K562 (cell line): ENCODE results near the gene SMOC2. TPM values are rescaled to one million over a fixed set of nuclear protein-coding genes. Genes with fewer than 3 reads are reported as not detected.

Source experiments
- ATAC-seq: fragments of 200-7000 bp; cut with Tn5 transposase; 3 replicates; pipeline ENCODE4 v1.9.1; 2020; ENCODE audit warnings: moderate library complexity
- BruUV-seq: library from RNA; stranded (reverse); fragments of 400-500 nt; replicated peaks from 2 replicates; lab custom pipeline; 2021; lab: Mats Ljungman, UMichigan
- CTCF ChIA-PET: fragments of 300-600 bp; formaldehyde crosslinking; extraction: SDS; loops from one replicate; lab custom pipeline; 2021; ENCODE audit warnings: low intra/inter-chr PET ratio; lab: Yijun Ruan, JAX
- POLR2A ChIA-PET: fragments of 300-600, 350-650 bp; sonication (Branson Sonifier 250); formaldehyde crosslinking; extraction: SDS; loops from one replicate; lab custom pipeline; 2021; ENCODE audit warnings: antibody characterized with exemption, inconsistent platforms; lab: Yijun Ruan, JAX
- DNase-seq, 4 experiments: peaks; one replicate each; pipeline versions ENCODE4 v3.0.0 to v3.0.0-alpha.2; 2011 to 2018; ENCODE audit warnings: low spot score in 3 of 4, mixed read lengths in 3 of 4; ENCODE audit errors: extremely low read depth in 1 of 4
- FAIRE-seq: peaks from 2 replicates; lab custom pipeline; 2011; peaks lifted over from hg19 to GRCh38; lab: Jason Lieb, UNC
- H2AFZ ChIP-seq: 2 replicates; pipeline ENCODE4 v1.6.0; 2011; ENCODE audit warnings: low read depth, low read length, control low read depth, inconsistent platforms
- H3K27ac ChIP-seq: fragments of 200-600 bp; 3 replicates; pipeline ENCODE4 v1.8.0; 2011; ENCODE audit warnings: low read depth, mild to moderate bottlenecking, control low read depth, inconsistent platforms, low read length, moderate library complexity, mixed read lengths; ENCODE audit errors: extremely low read depth
- H3K27me3 ChIP-seq, 2 experiments: fragments of 300-600 bp in 1 of 2; 2 replicates in 1 of 2; 3 replicates in 1 of 2; pipeline versions ENCODE4 v1.6.0 to v1.8.0; 2011; ENCODE audit warnings: inconsistent platforms in 2 of 2, low read length in 2 of 2, mild to moderate bottlenecking in 1 of 2, mixed read lengths in 1 of 2, moderate library complexity in 1 of 2; ENCODE audit not compliant: control insufficient read depth in 2 of 2, insufficient read depth in 2 of 2
- H3K36me3 ChIP-seq: fragments of 300-600 bp; 3 replicates; pipeline ENCODE4 v1.8.0; 2011; ENCODE audit warnings: mild to moderate bottlenecking, low read length, inconsistent platforms; ENCODE audit not compliant: control insufficient read depth, insufficient read depth
- H3K4me1 ChIP-seq, 2 experiments: fragments of 200-600 bp in 1 of 2; replicated peaks in 1 of 2; 2 replicates in 1 of 2; 3 replicates in 1 of 2; pipeline versions ENCODE4 v1.5.1 to v1.8.0; 2011; ENCODE audit warnings: inconsistent platforms in 2 of 2, low read length in 2 of 2, mild to moderate bottlenecking in 1 of 2, mixed read lengths in 1 of 2, moderate library complexity in 1 of 2; ENCODE audit not compliant: control insufficient read depth in 2 of 2, insufficient read depth in 2 of 2
- H3K4me2 ChIP-seq: 2 replicates; pipeline ENCODE4 v1.6.1; 2011; ENCODE audit warnings: low read length, control low read depth, inconsistent platforms, mixed read lengths; ENCODE audit not compliant: insufficient read depth
- H3K4me3 ChIP-seq: fragments of 200-600 bp; sonication (generic), shearing (Covaris generic); 2 replicates; pipeline ENCODE4 v1.5.1; 2016; ENCODE audit warnings: control low read depth, inconsistent platforms
- H3K79me2 ChIP-seq: fragments of 200-600 bp; 3 replicates; pipeline ENCODE4 v1.8.0; 2011; ENCODE audit warnings: low read length, inconsistent platforms; ENCODE audit not compliant: control insufficient read depth, insufficient read depth
- H3K9ac ChIP-seq, 2 experiments: 2 replicates each; pipeline versions ENCODE4 v1.6.0 to v1.6.1; 2011; ENCODE audit warnings: low read depth in 2 of 2, low read length in 2 of 2, control low read depth in 1 of 2, inconsistent platforms in 1 of 2, mild to moderate bottlenecking in 1 of 2, mixed read lengths in 1 of 2; ENCODE audit not compliant: insufficient read depth in 1 of 2
- H3K9me1 ChIP-seq: one replicate; pipeline ENCODE4 v1.6.0; 2011; ENCODE audit warnings: inconsistent platforms, mild to moderate bottlenecking, low read length, moderate library complexity; ENCODE audit not compliant: control insufficient read depth, insufficient read depth
- H3K9me3 ChIP-seq: replicated peaks from 2 replicates; pipeline ENCODE4 v1.5.1; 2011; ENCODE audit warnings: low read depth, low read length, inconsistent platforms; ENCODE audit not compliant: control insufficient read depth, insufficient read depth
- H4K20me1 ChIP-seq: replicated peaks from 2 replicates; pipeline ENCODE4 v1.6.1; 2011; ENCODE audit warnings: low read length, inconsistent platforms, mixed read lengths; ENCODE audit not compliant: control insufficient read depth, insufficient read depth
- CHCHD3 ChIP-seq: fragments of 250-450 bp; sonication (Bioruptor Pico); IDR thresholded peaks from 2 replicates; pipeline ENCODE4 v2.1.2; 2022; ENCODE audit warnings: mild to moderate bottlenecking
- MYNN ChIP-seq, 2 experiments: sonication (generic); formaldehyde crosslinking in 1 of 2; IDR thresholded peaks; 2 replicates each; pipeline versions ENCODE4 v1.5.0 to v1.6.1; 2016 to 2020; ENCODE audit warnings: antibody characterized with exemption in 1 of 2, missing genetic modification reagents in 1 of 2
- NBN ChIP-seq: fragments of 450-650 bp; IDR thresholded peaks from 2 replicates; pipeline ENCODE4 v1.6.1; 2016; ENCODE audit warnings: low read depth, mild to moderate bottlenecking
- NCOA6 ChIP-seq: fragments of 450-650 bp; IDR thresholded peaks from 2 replicates; pipeline ENCODE4 v1.6.1; 2017; ENCODE audit warnings: mild to moderate bottlenecking
- NFYB ChIP-seq: IDR thresholded peaks from 2 replicates; pipeline ENCODE4 v1.6.1; 2011; ENCODE audit warnings: mild to moderate bottlenecking, moderate library complexity; ENCODE audit not compliant: insufficient read length; ENCODE audit errors: extremely low read depth
- SIX5 ChIP-seq, 2 experiments: IDR thresholded peaks; 2 replicates each; pipeline ENCODE4 v1.6.1; 2011; ENCODE audit warnings: low read length in 2 of 2, borderline replicate concordance in 1 of 2, low read depth in 1 of 2, mild to moderate bottlenecking in 1 of 2, moderate library complexity in 1 of 2; ENCODE audit not compliant: insufficient read depth in 1 of 2
- SRSF1 ChIP-seq: fragments of 200-400 bp; formaldehyde crosslinking; IDR thresholded peaks from 2 replicates; pipeline ENCODE4 v1.6.1; 2017; ENCODE audit warnings: mild to moderate bottlenecking, low read depth, low read length, moderate library complexity
- TGIF2 ChIP-seq: sonication (generic); formaldehyde crosslinking; IDR thresholded peaks from 2 replicates; pipeline ENCODE4 v1.8.1; 2022; ENCODE audit warnings: mild to moderate bottlenecking, missing genetic modification reagents, moderate library complexity
- ZC3H11A ChIP-seq: IDR thresholded peaks from 2 replicates; pipeline ENCODE4 v1.6.1; 2012; ENCODE audit warnings: low read depth, low read length, improper control_type of control experiment
- ZNF134 ChIP-seq: fragments of 250-450 bp; sonication (Bioruptor Pico); conservative IDR thresholded peaks from 2 replicates; pipeline ENCODE4 v1.4.0; 2020
- ZNF175 ChIP-seq: fragments of 200-800 bp; sonication (Bioruptor generic); IDR thresholded peaks from 2 replicates; pipeline ENCODE4 v1.6.1; 2016; ENCODE audit warnings: low read depth, mild to moderate bottlenecking, missing genetic modification characterization, missing compliant biosample characterization
- ZNF239 ChIP-seq: fragments of 250-450 bp; sonication (Bioruptor Pico); IDR thresholded peaks from 2 replicates; pipeline ENCODE4 v1.4.0; 2020; ENCODE audit warnings: mild to moderate bottlenecking
- ZNF354B ChIP-seq: fragments of 250-450 bp; sonication (Bioruptor Pico); IDR thresholded peaks from 2 replicates; pipeline ENCODE4 v1.4.0; 2020
- ZNF644 ChIP-seq: fragments of 200-800 bp; sonication (Bioruptor generic); IDR thresholded peaks from 2 replicates; pipeline ENCODE4 v1.6.1; 2016; ENCODE audit warnings: low read depth, missing genetic modification characterization, missing compliant biosample characterization
- ZSCAN32 ChIP-seq: fragments of 450-650 bp; formaldehyde crosslinking; IDR thresholded peaks from 2 replicates; pipeline ENCODE4 v1.4.0; 2020; ENCODE audit warnings: mild to moderate bottlenecking, moderate library complexity
- WGBS: fragments of 100-300 bp; shearing (Covaris generic); methylation state at CpG from one replicate; pipeline ENCODE4 v1.1.6; 2016; ENCODE audit warnings: low coverage, mixed read lengths; ENCODE audit not compliant: insufficient coverage; ENCODE audit errors: missing lambda C conversion rate; 5-methylcytosine and 5-hydroxymethylcytosine counted together
- in situ Hi-C: fragments of 300-500 bp; cut with MboI; formaldehyde crosslinking; loops from 4 replicates; pipeline ENCODE4 v1.15.0; 2018; ENCODE audit warnings: inconsistent platforms, mixed read lengths
- intact Hi-C: fragments of 100-400 bp; cut with micrococcal nuclease; formaldehyde crosslinking; loops from 2 replicates; pipeline ENCODE4 v1.14.2; 2022
- polyA plus RNA-seq, 8 experiments: library from polyadenylated mRNA; depleted of rRNA in 4 of 8; stranded (reverse) in 5 of 8; unstranded in 3 of 8; fragments of >200 nt; fragmentation: Nextera tagmentation in 2 of 8; fragmentation: Illumina TruSeq in 1 of 8; extraction: Ambion mirVana in 2 of 8; extraction: Trizol in 1 of 8; gene quantifications; 2 replicates each; pipeline versions ENCODE4 v1.2.1 to v1.2.3, GENCODE V29; 2011 to 2014; ENCODE audit warnings: inconsistent platforms in 1 of 8, missing spikeins in 1 of 8
- total RNA-seq, 7 experiments: library from RNA; depleted of rRNA in 6 of 7; stranded (reverse); fragments of >200 nt in 6 of 7; fragmentation: Illumina TruSeq in 2 of 7; extraction: Trizol in 2 of 7; gene quantifications; 2 replicates each; pipeline versions ENCODE4 v1.2.1 to v1.2.3, GENCODE V29; 2011 to 2021; ENCODE audit warnings: low replicate concordance in 1 of 7
- TF ChIP-seq, protein P1 (sequence below): fragments of 150-350 bp; conservative IDR thresholded peaks from 2 replicates; pipeline ENCODE4 v1.6.1; 2014; ENCODE audit warnings: low read length
- TF ChIP-seq, protein P2 (sequence below): sonication (generic); formaldehyde crosslinking; IDR thresholded peaks from 2 replicates; pipeline ENCODE4 v1.9.0; 2022; ENCODE audit warnings: mild to moderate bottlenecking, missing genetic modification reagents
- TF ChIP-seq, protein P3 (sequence below): sonication (generic); formaldehyde crosslinking; IDR thresholded peaks from 2 replicates; pipeline ENCODE4 v1.8.1; 2023; ENCODE audit warnings: mild to moderate bottlenecking, missing genetic modification reagents

SMOC2 gene
- total and polyA plus RNA-seq, 9 of the 15 experiments (the other 6 are each of a cell fraction or from before 2014, with no cell fraction given): 0.45 to 2.3 (median 1.1) TPM

DNA sequence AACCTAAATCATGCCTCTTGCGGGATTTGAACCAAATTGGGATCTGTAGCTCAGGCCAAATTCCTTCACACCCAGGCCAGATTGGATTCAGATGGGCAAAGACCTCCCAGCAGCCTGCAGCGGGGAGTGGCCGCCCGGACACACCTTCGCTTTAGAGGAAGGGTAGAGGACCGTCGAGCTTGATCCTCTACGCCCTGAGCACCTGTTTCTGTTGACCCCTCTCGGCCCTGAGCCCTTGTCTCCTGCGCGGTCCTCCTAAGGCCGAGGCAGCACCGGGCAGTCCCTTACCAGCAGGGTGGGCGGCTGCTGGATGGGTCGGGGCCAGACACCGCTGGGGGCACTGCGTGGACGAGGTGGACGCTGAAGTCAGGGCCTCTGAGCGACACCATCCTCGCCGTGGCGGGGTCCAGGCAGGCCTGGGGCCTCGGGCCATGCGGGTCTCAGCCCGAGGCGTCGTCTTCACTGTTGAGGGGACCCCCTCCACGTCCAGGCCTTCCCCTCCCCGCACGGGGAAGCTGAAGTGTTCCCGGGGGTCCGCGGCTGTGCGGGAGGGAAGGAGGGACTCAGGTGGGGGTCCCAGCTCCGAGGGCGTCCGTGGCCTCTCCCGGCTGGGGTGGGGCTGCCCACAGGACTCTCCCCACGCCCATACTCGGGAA lies 114.8 kb downstream of the SMOC2 start:
- Histone ChIP-seq H3K4me3 (no peak overlapping the region), H3K9me1 (no peaks in the 10 kb centered on the region), H3K27me3 (peaks cover 2 to 25% of the 10 kb centered on the region in 2 experiments; a peak in 3 of 5 replicates), H3K36me3 (no peaks in the 10 kb centered on the region), H3K4me1 (no peaks in the 10 kb centered on the region), H3K9ac (no peak overlapping the region), H3K79me2 (no peaks in the 10 kb centered on the region), H3K9me3 (0 out of 2 replicates have a peak, but pooled peaks cover 2% of the 10 kb centered on the region), H3K4me2 (no peak overlapping the region), H3K27ac (no peak overlapping the region), H4K20me1 (no peaks in the 10 kb centered on the region), H2AFZ (no peak overlapping the region)
- intact Hi-C loops (no loop called here), in situ Hi-C loops (no loop called here)
- CTCF ChIA-PET: no interaction called here
- DNase-seq (no peak), FAIRE-seq (no peak), ATAC-seq (no peak)
- 19% methylated on average over 37 of the region's 41 CpGs for WGBS
- POLR2A ChIA-PET: no interaction called here
- BruUV-seq: no TSS peak
- TF ChIP-seq ZNF175 (no peak), NBN (no peak), ZSCAN32 (no peak), ZC3H11A (no peak), SIX5 (IDR thresholded peaks at IDR 0.05; ENCODE audit: borderline replicate concordance in 1 of 2, insufficient read depth in 1 of 2, low read depth in 1 of 2, low read length in 2 of 2) (no peak), NFYB (no peak), ZNF354B (CRISPR knock-in tag) (no peak), NCOA6 (no peak), CHCHD3 (CRISPR knock-in tag) (no peak), SRSF1 (no peak), MYNN (IDR thresholded peaks at IDR 0.05) (no peak), MYNN (CRISPR knock-in tag; IDR thresholded peaks at IDR 0.05) (no peak), ZNF644 (tag) (no peak), TGIF2 (CRISPR knock-in tag) (no peak), ZNF239 (CRISPR knock-in tag) (no peak), ZNF134 (no peak)
- TF ChIP-seq, protein P1, sequence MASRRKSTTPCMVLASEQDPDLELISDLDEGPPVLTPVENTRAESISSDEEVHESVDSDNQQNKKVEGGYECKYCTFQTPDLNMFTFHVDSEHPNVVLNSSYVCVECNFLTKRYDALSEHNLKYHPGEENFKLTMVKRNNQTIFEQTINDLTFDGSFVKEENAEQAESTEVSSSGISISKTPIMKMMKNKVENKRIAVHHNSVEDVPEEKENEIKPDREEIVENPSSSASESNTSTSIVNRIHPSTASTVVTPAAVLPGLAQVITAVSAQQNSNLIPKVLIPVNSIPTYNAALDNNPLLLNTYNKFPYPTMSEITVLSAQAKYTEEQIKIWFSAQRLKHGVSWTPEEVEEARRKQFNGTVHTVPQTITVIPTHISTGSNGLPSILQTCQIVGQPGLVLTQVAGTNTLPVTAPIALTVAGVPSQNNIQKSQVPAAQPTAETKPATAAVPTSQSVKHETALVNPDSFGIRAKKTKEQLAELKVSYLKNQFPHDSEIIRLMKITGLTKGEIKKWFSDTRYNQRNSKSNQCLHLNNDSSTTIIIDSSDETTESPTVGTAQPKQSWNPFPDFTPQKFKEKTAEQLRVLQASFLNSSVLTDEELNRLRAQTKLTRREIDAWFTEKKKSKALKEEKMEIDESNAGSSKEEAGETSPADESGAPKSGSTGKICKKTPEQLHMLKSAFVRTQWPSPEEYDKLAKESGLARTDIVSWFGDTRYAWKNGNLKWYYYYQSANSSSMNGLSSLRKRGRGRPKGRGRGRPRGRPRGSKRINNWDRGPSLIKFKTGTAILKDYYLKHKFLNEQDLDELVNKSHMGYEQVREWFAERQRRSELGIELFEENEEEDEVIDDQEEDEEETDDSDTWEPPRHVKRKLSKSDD: no peak
- TF ChIP-seq, protein P2, sequence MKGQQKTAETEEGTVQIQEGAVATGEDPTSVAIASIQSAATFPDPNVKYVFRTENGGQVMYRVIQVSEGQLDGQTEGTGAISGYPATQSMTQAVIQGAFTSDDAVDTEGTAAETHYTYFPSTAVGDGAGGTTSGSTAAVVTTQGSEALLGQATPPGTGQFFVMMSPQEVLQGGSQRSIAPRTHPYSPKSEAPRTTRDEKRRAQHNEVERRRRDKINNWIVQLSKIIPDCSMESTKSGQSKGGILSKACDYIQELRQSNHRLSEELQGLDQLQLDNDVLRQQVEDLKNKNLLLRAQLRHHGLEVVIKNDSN (CRISPR knock-in tag): no peak
- TF ChIP-seq, protein P3, sequence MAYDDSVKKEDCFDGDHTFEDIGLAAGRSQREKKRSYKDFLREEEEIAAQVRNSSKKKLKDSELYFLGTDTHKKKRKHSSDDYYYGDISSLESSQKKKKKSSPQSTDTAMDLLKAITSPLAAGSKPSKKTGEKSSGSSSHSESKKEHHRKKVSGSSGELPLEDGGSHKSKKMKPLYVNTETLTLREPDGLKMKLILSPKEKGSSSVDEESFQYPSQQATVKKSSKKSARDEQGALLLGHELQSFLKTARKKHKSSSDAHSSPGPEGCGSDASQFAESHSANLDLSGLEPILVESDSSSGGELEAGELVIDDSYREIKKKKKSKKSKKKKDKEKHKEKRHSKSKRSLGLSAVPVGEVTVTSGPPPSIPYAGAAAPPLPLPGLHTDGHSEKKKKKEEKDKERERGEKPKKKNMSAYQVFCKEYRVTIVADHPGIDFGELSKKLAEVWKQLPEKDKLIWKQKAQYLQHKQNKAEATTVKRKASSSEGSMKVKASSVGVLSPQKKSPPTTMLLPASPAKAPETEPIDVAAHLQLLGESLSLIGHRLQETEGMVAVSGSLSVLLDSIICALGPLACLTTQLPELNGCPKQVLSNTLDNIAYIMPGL (CRISPR knock-in tag): no peak
